Heart right ventricle (tissue), 16 donors: ENCODE measurements around the gene DPP8. TPM values are rescaled to one million over a fixed set of nuclear protein-coding genes. Genes with fewer than 3 reads are reported as not detected.

Experiments used
- ATAC-seq, 8 donors: fragments of 200-7000 bp; cut with Tn5 transposase; one replicate each; pipeline ENCODE4 v1.9.1; 2020; ENCODE audit warnings: mild to moderate bottlenecking in 8 of 8, moderate library complexity in 8 of 8, moderate number of reproducible peaks in 1 of 8
- DNase-seq, 2 donors: peaks; one replicate each; pipeline ENCODE4 v3.0.0-alpha.2; 2020
- H3K27ac ChIP-seq, 10 donors: fragments of 200-600 bp; sonication (generic) in 2 of 10; one replicate each; pipeline versions ENCODE4 v1.5.0 to v1.8.0; 2020 to 2022; ENCODE audit warnings: mild to moderate bottlenecking in 3 of 10
- H3K27me3 ChIP-seq, 7 donors: fragments of 200-600 bp; one replicate each; pipeline ENCODE4 v1.8.0; 2021 to 2022; ENCODE audit warnings: mild to moderate bottlenecking in 2 of 7
- H3K36me3 ChIP-seq, 9 donors: fragments of 200-600 bp; sonication (generic) in 1 of 9; one replicate each; pipeline versions ENCODE4 v1.5.0 to v1.8.0; 2020 to 2022; ENCODE audit warnings: mild to moderate bottlenecking in 2 of 9
- H3K4me1 ChIP-seq, 9 donors: fragments of 200-600 bp; sonication (generic) in 1 of 9; one replicate each; pipeline versions ENCODE4 v1.5.0 to v1.8.0; 2020 to 2022; ENCODE audit warnings: mild to moderate bottlenecking in 4 of 9
- H3K4me3 ChIP-seq, 10 donors: fragments of 200-600 bp; sonication (generic) in 2 of 10; one replicate each; pipeline versions ENCODE4 v1.5.0 to v1.8.0; 2020 to 2022; ENCODE audit warnings: mild to moderate bottlenecking in 7 of 10, moderate library complexity in 2 of 10
- H3K9me3 ChIP-seq, 11 donors: fragments of 200-600 bp in 10 of 11; sonication (generic) in 2 of 11; one replicate each; pipeline versions ENCODE4 v1.5.0 to v1.8.0; 2013 to 2022; ENCODE audit warnings: mild to moderate bottlenecking in 2 of 11, control low read depth in 1 of 11, moderate library complexity in 1 of 11
- WGBS, 2 donors: extraction: QIAGEN DNeasy Blood & Tissue Kit; methylation state at CpG; one replicate each; pipeline ENCODE4 v1.1.7; 2013; ENCODE audit warnings: inconsistent platforms in 1 of 2; 5-methylcytosine and 5-hydroxymethylcytosine counted together
- intact Hi-C, 10 donors: fragments of 100-400 bp; cut with DNase I; formaldehyde crosslinking; loops; one replicate each; pipeline versions ENCODE4 v1.11.1 to v1.14.2; 2022
- polyA plus RNA-seq, 2 donors: library from polyadenylated mRNA; stranded (reverse); fragments of 200-250 nt; gene quantifications; one replicate each; pipeline ENCODE4 v1.2.3, GENCODE V29; 2013
- total RNA-seq, 10 donors: library from RNA; stranded (reverse); fragmentation: NEBNext Ultra II Directional in 3 of 10; extraction: Animal tissue kit (Norgen Biotek cat#: 25700) in 3 of 10; gene quantifications; one replicate each; pipeline versions ENCODE4 v1.2.1 to v1.2.4, GENCODE V29; 2021 to 2023
- TF ChIP-seq, protein P1 (sequence below), 9 donors: fragments of 200-600 bp; sonication (generic) in 2 of 9; IDR thresholded peaks; one replicate each; pipeline versions ENCODE4 v1.5.0 to v1.8.0; 2021 to 2022; ENCODE audit warnings: antibody characterized with exemption in 9 of 9, mild to moderate bottlenecking in 5 of 9, moderate library complexity in 1 of 9
- donor health status: Arrhythmogenic right ventricular cardiomyopathy.
- donor health status: ischemic (EF 13 %, LVEDD 7.1; RV severe dilation, severe dysfunction).
- donor health status: healthy with polysubstance abuse.
- donor health status: DM: no; HTN: yes; CAD: no.
- donor health status: DM: no; HTN: no; CAD: no.
- donor health status: ischemic (EF 25% LVEDD 6.9; RV normal size, moderate dysfunction).
- donor health status: ischemic (EF 25% LVEDD 5.7; RV mildly dilated, moderate dysfunction).
- donor health status: healthy.
- donor health status: DM: yes; HTN: yes; CAD: no.
- donor health status: Ischemic cardiomyopathy.
- donor health status: ischemic (EF 35%, LVEDD 5.7; RV mildly dilated, moderate dysfunction).
- donor health status: nonischemic (EF 11% LVEDD 7.7; RV severe dilation, severe dysfunction).
- donor health status: DM: yes; HTN: yes; CAD: no.
- donor health status: PGD.
- donor health status: ischemic (EF 29% LVEDD 5.4; RV normal size, mild dysfunction).
- donor health status: nonischemic (EF 23%, LVEDD 6.1; RV moderate dilation, normal function).

DPP8 gene
- total and polyA plus RNA-seq, 12 donors, result 6.9 to 45.3 (median 38.7) TPM

GRCh38 chr15:65396965-65397317 is 120.5 kb downstream of the DPP8 start:
- no peaks in the 10 kb centered on the region for H3K9me3 ChIP-seq
- H3K4me3 ChIP-seq, result peak overlapping the region in 1 of 10 donors; percentile 10
- H3K27me3 ChIP-seq, result peaks cover 5 to 55% (median 48%) of the 10 kb centered on the region in 7 donors
- H3K4me1 ChIP-seq, result peaks cover 0 to 31% (median 10%) of the 10 kb centered on the region in 9 donors
- DNase-seq, result no peak
- TF ChIP-seq, protein P1, sequence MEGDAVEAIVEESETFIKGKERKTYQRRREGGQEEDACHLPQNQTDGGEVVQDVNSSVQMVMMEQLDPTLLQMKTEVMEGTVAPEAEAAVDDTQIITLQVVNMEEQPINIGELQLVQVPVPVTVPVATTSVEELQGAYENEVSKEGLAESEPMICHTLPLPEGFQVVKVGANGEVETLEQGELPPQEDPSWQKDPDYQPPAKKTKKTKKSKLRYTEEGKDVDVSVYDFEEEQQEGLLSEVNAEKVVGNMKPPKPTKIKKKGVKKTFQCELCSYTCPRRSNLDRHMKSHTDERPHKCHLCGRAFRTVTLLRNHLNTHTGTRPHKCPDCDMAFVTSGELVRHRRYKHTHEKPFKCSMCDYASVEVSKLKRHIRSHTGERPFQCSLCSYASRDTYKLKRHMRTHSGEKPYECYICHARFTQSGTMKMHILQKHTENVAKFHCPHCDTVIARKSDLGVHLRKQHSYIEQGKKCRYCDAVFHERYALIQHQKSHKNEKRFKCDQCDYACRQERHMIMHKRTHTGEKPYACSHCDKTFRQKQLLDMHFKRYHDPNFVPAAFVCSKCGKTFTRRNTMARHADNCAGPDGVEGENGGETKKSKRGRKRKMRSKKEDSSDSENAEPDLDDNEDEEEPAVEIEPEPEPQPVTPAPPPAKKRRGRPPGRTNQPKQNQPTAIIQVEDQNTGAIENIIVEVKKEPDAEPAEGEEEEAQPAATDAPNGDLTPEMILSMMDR (IDR thresholded peaks at IDR 0.05), result no peak
- 21 to 39% methylated on average over 10 of the region's 10 CpGs for WGBS, 2 donors
- H3K36me3 ChIP-seq, result peaks cover 0 to 5% (median 0%) of the 10 kb centered on the region in 9 donors
- no peak for ATAC-seq
- H3K27ac ChIP-seq, result no peak overlapping the region
- intact Hi-C loops, result loop anchor here in 1 of 10 donors (10.0 kb wide), 1 partner anchor 192 kb away; no protein-coding TSS in a partner anchor

DNA sequence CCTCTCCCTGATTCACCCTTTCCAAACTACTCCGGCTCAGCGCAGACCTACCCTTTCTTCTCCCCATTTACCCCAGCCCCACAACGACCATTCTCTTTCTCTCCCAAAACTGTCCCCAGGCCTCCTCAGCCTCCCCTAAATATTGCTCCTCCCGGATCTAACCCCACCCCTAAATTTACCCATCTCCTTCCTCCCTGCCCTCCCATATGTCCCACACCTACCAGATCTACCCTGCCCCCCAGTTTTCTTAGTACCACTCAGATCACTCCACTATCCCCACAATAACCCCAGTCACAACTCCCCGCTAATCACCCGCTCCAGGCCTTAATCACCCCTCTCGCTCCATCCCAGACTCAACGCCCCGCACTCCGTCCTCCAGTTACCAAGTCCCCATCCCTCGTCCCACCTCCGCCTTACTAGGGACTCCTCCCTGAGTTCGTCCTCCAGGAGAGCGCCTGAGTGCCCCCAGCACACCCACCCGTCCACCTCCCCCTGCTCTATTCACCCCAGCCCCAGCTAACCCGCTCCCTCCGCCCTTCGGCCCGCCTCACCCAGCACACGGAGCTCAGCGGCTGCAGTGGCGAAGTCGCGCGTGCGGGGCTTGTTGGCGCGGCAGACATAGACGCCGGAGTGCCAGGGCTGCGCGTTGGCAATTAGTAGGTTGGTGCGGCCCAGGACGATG is 121.1 kb downstream of the DPP8 start:
- intact Hi-C loops, result loop anchor here in 1 of 10 donors (10.0 kb wide), 1 partner anchor 192 kb away; no protein-coding TSS in a partner anchor
- Histone ChIP-seq H3K4me3 (peak overlapping the region in 1 of 10 donors; percentile 10), H3K27ac (no peak overlapping the region), H3K36me3 (peaks cover 0 to 5% (median 0%) of the 10 kb centered on the region in 9 donors), H3K4me1 (peaks cover 0 to 27% (median 9%) of the 10 kb centered on the region in 9 donors), H3K27me3 (peaks cover 5 to 55% (median 48%) of the 10 kb centered on the region in 7 donors), H3K9me3 (no peaks in the 10 kb centered on the region)
- TF ChIP-seq, protein P1 (IDR thresholded peaks at IDR 0.05), result no peak
- DNase-seq (no peak), ATAC-seq (no peak)
- WGBS, 2 donors, result 32 to 37% methylated on average over 34 of the region's 34 CpGs

DNA sequence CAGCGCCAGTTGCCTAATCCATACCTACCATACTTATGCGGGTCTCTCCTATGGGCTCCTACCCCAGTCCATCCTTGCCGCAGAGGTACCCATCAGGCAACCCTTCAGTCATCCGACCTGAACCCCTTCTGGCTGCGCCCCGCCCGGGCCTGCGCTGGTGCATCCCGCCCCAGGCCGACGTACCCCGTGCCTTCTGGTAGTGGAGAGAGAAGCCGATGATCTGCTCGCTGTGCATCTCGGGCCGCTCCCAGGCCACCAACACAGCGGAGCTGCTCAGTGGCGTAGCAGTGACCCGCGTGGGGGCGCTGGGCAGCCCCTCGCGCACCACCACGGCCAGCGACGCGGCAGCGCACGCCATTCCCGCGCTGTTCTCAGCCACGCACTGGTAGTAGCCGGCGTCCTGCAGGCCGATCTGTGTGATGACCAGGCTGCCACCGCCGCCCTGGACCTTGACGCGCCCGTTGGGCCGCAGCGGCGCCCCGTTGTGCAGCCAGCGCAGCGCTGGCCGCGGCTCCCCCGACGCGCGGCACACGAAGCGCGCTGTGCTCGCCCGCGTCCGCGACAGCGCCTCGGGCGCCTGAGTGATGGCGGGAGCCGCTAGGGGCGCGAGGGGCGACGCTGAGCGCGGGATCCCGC is 121.8 kb downstream of the DPP8 start:
- peak in 2 of 8 donors; percentile 6 to 14 for ATAC-seq
- Histone ChIP-seq H3K4me3 (peak overlapping the region in 7 of 10 donors; percentile 5 to 34 (median 14)), H3K4me1 (peaks cover 0 to 19% (median 5%) of the 10 kb centered on the region in 9 donors), H3K27ac (no peak overlapping the region), H3K27me3 (peaks cover 5 to 55% (median 48%) of the 10 kb centered on the region in 7 donors), H3K36me3 (peaks cover 0 to 5% (median 0%) of the 10 kb centered on the region in 9 donors), H3K9me3 (no peaks in the 10 kb centered on the region)
- DNase-seq, result no peak
- intact Hi-C loops, result loop anchor here in 1 of 10 donors (10.0 kb wide), 1 partner anchor 191 kb away; no protein-coding TSS in a partner anchor
- TF ChIP-seq, protein P1 (IDR thresholded peaks at IDR 0.05), result no peak
- WGBS, 2 donors, result 17 to 18% methylated on average over 68 to 72 of the region's 72 CpGs

- DNase-seq (no peak), ATAC-seq (no peak)
- intact Hi-C loops, result loop anchor here in 1 of 10 donors (10.0 kb wide), 1 partner anchor 190 kb away; no protein-coding TSS in a partner anchor
- 78 to 79% methylated on average over 9 of the region's 9 CpGs for WGBS, 2 donors
- H3K4me3 ChIP-seq, result no peak overlapping the region
- TF ChIP-seq, protein P1 (IDR thresholded peaks at IDR 0.05), result no peak
- no peaks in the 10 kb centered on the region for H3K9me3 ChIP-seq
- H3K36me3 ChIP-seq, result peaks cover 0 to 5% (median 0%) of the 10 kb centered on the region in 9 donors
- peaks cover 5 to 55% (median 48%) of the 10 kb centered on the region in 7 donors for H3K27me3 ChIP-seq
- no peak overlapping the region for H3K27ac ChIP-seq
- H3K4me1 ChIP-seq, result peaks cover 0 to 16% (median 5%) of the 10 kb centered on the region in 9 donors
These were observed 122.6 kb downstream of the DPP8 start for GRCh38 chr15:65394936-65395335.
